SK-N-SH treated with all-trans-retinoic acid at 6 μM for 48 hours (cell line): ENCODE results near the gene KCNMA1.

ENCODE experiments used
- ATAC-seq: fragments of 200-7000 bp; cut with Tn5 transposase; 3 replicates; pipeline ENCODE4 v1.9.1; 2020; ENCODE audit warnings: mild to moderate bottlenecking, moderate library complexity
- ARNTL ChIP-seq: fragments of 450-650 bp; formaldehyde crosslinking; IDR thresholded peaks from 2 replicates; pipeline ENCODE4 v1.5.0; 2020; ENCODE audit warnings: low read depth, mild to moderate bottlenecking, moderate library complexity, borderline replicate concordance
- BACH2 ChIP-seq: fragments of 250-450 bp; sonication (Bioruptor Pico); IDR thresholded peaks from 2 replicates; pipeline ENCODE4 v1.9.0; 2021; ENCODE audit warnings: mild to moderate bottlenecking, borderline replicate concordance
- CREB5 ChIP-seq: fragments of 250-450 bp; sonication (Bioruptor Pico); IDR thresholded peaks from 2 replicates; pipeline ENCODE4 v1.5.1; 2020; ENCODE audit warnings: low read depth, mild to moderate bottlenecking, moderate library complexity
- CSDC2 ChIP-seq: fragments of 250-450 bp; sonication (Bioruptor Pico); IDR thresholded peaks from 2 replicates; pipeline ENCODE4 v1.5.0; 2020; ENCODE audit warnings: mild to moderate bottlenecking, moderate library complexity
- ESRRG ChIP-seq: fragments of 250-450 bp; sonication (Bioruptor Pico); IDR thresholded peaks from 2 replicates; pipeline ENCODE4 v1.6.1; 2021; ENCODE audit warnings: mild to moderate bottlenecking
- ISL1 ChIP-seq: fragments of 250-450 bp; sonication (Bioruptor Pico); IDR thresholded peaks from 2 replicates; pipeline ENCODE4 v2.1.2; 2022; ENCODE audit warnings: mild to moderate bottlenecking, moderate library complexity
- OSR1 ChIP-seq: fragments of 250-450 bp; sonication (Bioruptor Pico); IDR thresholded peaks from 2 replicates; pipeline ENCODE4 v1.8.0; 2022; ENCODE audit warnings: moderate library complexity, mild to moderate bottlenecking, inconsistent platforms
- SNAI2 ChIP-seq: fragments of 250-450 bp; sonication (Bioruptor Pico); IDR thresholded peaks from 2 replicates; pipeline ENCODE4 v1.5.0; 2020; ENCODE audit warnings: mild to moderate bottlenecking, moderate library complexity
- TCF4 ChIP-seq: fragments of 250-450 bp; sonication (Bioruptor Pico); IDR thresholded peaks from 2 replicates; pipeline ENCODE4 v1.8.0; 2021; ENCODE audit warnings: mild to moderate bottlenecking, moderate library complexity, borderline replicate concordance
- ZC3H10 ChIP-seq: fragments of 250-450 bp; sonication (Bioruptor Pico); IDR thresholded peaks from 2 replicates; pipeline ENCODE4 v1.5.1; 2021; ENCODE audit warnings: mild to moderate bottlenecking, moderate library complexity
- ZFP3 ChIP-seq: fragments of 250-450 bp; sonication (Bioruptor Pico); IDR thresholded peaks from 2 replicates; pipeline ENCODE4 v1.5.0; 2020; ENCODE audit warnings: mild to moderate bottlenecking, moderate library complexity
- ZFP30 ChIP-seq: fragments of 450-650 bp; formaldehyde crosslinking; IDR thresholded peaks from 2 replicates; pipeline ENCODE4 v1.5.0; 2022; ENCODE audit warnings: mild to moderate bottlenecking, moderate library complexity
- ZNF565 ChIP-seq: fragments of 450-650 bp; formaldehyde crosslinking; conservative IDR thresholded peaks from 2 replicates; pipeline ENCODE4 v1.5.0; 2020; ENCODE audit warnings: low read depth, mild to moderate bottlenecking, moderate library complexity
- ZNF70 ChIP-seq: fragments of 450-650 bp; formaldehyde crosslinking; IDR thresholded peaks from 2 replicates; pipeline ENCODE4 v1.5.0; 2020; ENCODE audit warnings: mild to moderate bottlenecking, moderate library complexity
- ZNF8 ChIP-seq: fragments of 450-650 bp; formaldehyde crosslinking; IDR thresholded peaks from 2 replicates; pipeline ENCODE4 v1.5.0; 2020; ENCODE audit warnings: mild to moderate bottlenecking, moderate library complexity
- TF ChIP-seq, protein P1 (sequence below): fragments of 250-450 bp; sonication (Bioruptor Pico); IDR thresholded peaks from 2 replicates; pipeline ENCODE4 v1.8.0; 2021; ENCODE audit warnings: low read depth, mild to moderate bottlenecking, moderate library complexity, borderline replicate concordance
- TF ChIP-seq, protein P2 (sequence below): fragments of 250-450 bp; sonication (Bioruptor Pico); IDR thresholded peaks from 2 replicates; pipeline ENCODE4 v1.5.0; 2020; ENCODE audit warnings: mild to moderate bottlenecking, moderate library complexity
- TF ChIP-seq, protein P3 (sequence below): fragments of 250-450 bp; sonication (Bioruptor Pico); IDR thresholded peaks from 2 replicates; pipeline ENCODE4 v1.8.0; 2020; ENCODE audit warnings: mild to moderate bottlenecking, moderate library complexity, borderline replicate concordance

The KCNMA1 gene

DNA sequence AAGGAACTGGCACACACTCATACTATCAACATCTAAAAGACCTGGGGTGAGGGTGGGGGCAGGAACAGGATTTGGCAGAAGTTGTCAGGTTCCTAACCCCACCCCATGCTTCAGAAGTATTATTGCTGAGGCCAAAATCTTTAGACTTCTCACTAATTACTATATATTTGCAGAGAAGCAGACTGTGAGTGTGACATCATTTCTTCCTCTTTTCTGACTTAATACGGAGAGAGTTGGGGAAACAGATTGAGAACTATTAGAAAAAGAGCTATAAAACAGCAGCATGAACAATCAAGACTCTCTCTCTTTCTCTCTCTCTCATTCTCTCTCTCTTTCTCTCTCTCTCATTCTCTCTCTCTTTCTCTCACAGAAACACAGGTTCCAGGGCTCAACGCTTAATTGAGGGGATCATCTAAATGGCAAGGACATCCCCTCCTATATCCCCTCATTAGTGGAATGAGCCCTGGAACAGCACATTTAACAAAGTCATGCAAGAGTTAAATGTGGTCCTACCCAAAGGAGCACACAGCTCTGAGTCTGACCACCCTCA, 94.8 kb downstream of the KCNMA1 start:
- no peak for ATAC-seq
- TF ChIP-seq BACH2 (CRISPR knock-in tag) (no peak), ZNF565 (CRISPR knock-in tag) (no peak)

GRCh38 chr10:77541944-77542343, 95.7 kb downstream of the KCNMA1 start:
- TF ChIP-seq ARNTL (CRISPR knock-in tag) (no peak), ZNF8 (CRISPR knock-in tag) (no peak), ZC3H10 (CRISPR knock-in tag) (no peak), CREB5 (no peak)
- TF ChIP-seq, protein P1, sequence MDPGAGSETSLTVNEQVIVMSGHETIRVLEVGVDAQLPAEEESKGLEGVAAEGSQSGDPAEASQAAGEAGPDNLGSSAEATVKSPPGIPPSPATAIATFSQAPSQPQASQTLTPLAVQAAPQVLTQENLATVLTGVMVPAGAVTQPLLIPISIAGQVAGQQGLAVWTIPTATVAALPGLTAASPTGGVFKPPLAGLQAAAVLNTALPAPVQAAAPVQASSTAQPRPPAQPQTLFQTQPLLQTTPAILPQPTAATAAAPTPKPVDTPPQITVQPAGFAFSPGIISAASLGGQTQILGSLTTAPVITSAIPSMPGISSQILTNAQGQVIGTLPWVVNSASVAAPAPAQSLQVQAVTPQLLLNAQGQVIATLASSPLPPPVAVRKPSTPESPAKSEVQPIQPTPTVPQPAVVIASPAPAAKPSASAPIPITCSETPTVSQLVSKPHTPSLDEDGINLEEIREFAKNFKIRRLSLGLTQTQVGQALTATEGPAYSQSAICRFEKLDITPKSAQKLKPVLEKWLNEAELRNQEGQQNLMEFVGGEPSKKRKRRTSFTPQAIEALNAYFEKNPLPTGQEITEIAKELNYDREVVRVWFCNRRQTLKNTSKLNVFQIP (CRISPR knock-in tag) = no peak
- ATAC-seq = no peak

- no peak for ATAC-seq
- TF ChIP-seq, protein P2, sequence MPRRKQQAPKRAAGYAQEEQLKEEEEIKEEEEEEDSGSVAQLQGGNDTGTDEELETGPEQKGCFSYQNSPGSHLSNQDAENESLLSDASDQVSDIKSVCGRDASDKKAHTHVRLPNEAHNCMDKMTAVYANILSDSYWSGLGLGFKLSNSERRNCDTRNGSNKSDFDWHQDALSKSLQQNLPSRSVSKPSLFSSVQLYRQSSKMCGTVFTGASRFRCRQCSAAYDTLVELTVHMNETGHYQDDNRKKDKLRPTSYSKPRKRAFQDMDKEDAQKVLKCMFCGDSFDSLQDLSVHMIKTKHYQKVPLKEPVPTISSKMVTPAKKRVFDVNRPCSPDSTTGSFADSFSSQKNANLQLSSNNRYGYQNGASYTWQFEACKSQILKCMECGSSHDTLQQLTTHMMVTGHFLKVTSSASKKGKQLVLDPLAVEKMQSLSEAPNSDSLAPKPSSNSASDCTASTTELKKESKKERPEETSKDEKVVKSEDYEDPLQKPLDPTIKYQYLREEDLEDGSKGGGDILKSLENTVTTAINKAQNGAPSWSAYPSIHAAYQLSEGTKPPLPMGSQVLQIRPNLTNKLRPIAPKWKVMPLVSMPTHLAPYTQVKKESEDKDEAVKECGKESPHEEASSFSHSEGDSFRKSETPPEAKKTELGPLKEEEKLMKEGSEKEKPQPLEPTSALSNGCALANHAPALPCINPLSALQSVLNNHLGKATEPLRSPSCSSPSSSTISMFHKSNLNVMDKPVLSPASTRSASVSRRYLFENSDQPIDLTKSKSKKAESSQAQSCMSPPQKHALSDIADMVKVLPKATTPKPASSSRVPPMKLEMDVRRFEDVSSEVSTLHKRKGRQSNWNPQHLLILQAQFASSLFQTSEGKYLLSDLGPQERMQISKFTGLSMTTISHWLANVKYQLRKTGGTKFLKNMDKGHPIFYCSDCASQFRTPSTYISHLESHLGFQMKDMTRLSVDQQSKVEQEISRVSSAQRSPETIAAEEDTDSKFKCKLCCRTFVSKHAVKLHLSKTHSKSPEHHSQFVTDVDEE (CRISPR knock-in tag) = no peak
- TF ChIP-seq ISL1 (no peak), ZFP30 (CRISPR knock-in tag) (no peak), ZNF70 (CRISPR knock-in tag) (no peak), TCF4 (CRISPR knock-in tag) (no peak), ARNTL (CRISPR knock-in tag) (no peak), CSDC2 (no peak), BACH2 (CRISPR knock-in tag) (no peak)
These were observed 96.4 kb downstream of the KCNMA1 start for GRCh38 chr10:77541247-77541646.

DNA sequence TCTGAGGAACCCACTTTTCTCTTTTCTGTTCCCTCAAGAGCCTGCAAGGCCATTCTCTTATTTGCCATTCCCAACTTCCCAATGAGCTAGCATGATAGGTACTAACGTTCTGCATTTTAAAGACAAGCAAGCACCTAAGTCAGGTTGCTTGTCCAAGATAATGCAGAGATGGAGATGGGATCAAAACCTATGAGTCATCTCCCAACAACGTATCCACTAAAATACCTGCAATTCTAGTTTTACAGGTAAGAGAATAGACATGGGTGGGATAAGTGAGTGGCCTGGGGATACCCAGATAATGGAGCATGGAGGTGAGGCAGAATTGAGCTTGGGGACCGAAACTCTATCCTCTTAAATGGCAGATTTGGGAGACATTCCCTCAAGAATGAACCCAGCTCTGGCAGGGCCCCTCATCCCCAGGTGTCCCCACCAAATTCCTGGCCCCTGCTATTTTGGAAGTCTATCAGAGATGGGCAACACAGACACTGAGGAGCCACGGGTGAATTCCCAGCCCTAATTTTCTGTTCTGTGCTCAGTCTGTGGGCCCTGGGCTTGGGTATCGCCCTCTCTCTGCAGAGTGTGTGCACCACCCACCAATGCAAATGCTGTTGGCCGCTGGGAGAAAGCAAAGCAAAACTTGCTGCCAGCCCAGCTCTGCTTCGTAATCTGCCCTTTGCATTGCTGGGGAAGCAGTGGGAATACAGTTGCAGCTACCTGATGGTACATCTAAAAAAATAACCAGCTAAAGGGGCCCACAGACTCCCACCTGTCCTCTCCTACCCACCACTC, 98.3 kb downstream of the KCNMA1 start:
- no peak for ATAC-seq

More for the DNA sequence above, 98.3 kb downstream of the KCNMA1 start:
- TF ChIP-seq OSR1 (CRISPR knock-in tag) = no peak
- TF ChIP-seq, protein P3, sequence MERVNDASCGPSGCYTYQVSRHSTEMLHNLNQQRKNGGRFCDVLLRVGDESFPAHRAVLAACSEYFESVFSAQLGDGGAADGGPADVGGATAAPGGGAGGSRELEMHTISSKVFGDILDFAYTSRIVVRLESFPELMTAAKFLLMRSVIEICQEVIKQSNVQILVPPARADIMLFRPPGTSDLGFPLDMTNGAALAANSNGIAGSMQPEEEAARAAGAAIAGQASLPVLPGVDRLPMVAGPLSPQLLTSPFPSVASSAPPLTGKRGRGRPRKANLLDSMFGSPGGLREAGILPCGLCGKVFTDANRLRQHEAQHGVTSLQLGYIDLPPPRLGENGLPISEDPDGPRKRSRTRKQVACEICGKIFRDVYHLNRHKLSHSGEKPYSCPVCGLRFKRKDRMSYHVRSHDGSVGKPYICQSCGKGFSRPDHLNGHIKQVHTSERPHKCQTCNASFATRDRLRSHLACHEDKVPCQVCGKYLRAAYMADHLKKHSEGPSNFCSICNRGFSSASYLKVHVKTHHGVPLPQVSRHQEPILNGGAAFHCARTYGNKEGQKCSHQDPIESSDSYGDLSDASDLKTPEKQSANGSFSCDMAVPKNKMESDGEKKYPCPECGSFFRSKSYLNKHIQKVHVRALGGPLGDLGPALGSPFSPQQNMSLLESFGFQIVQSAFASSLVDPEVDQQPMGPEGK = no peak
- TF ChIP-seq ZNF70 (CRISPR knock-in tag) = no peak
- no peak for TF ChIP-seq ZNF8 (CRISPR knock-in tag)
- no peak for TF ChIP-seq CSDC2
- TF ChIP-seq, protein P2 (CRISPR knock-in tag) = no peak
- TF ChIP-seq TCF4 (CRISPR knock-in tag) = no peak
- no peak for TF ChIP-seq ESRRG (CRISPR knock-in tag)
- TF ChIP-seq SNAI2 (CRISPR knock-in tag) = no peak
- TF ChIP-seq ZFP30 (CRISPR knock-in tag) = no peak
- no peak for TF ChIP-seq ZFP3 (CRISPR knock-in tag)
- no peak for TF ChIP-seq ARNTL (CRISPR knock-in tag)
